SK-N-MC (cell line): ENCODE measurements around the gene SAMD8.

Experiments
- EZH2 ChIP-seq: fragments of 200-600 bp; sonication (generic); IDR thresholded peaks from one replicate; pipeline ENCODE4 v1.6.1; 2017; ENCODE audit warnings: antibody characterized with exemption
- POLR2AphosphoS5 ChIP-seq: IDR thresholded peaks from 2 replicates; pipeline ENCODE4 v1.6.1; 2012; ENCODE audit warnings: mild to moderate bottlenecking, low read depth, low read length, borderline replicate concordance

DNA sequence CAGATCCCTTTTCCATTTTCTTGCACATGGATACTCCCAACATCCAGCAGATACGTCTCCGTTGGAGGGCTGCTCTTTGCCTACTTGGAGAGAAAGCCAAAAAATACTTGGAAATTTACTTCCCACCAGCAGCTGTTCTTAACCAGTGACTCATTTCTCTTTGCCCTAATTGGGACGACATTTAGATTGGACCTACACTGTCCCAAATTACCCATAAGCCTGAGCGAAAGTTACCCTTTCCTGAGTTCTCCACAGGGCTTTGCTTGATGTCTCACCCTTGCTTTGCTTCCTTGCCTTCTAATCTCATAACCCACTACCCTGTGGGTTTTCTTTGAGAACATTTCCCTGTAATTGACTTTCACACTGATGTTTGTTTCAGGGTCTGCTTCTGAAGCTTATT, 48.1 kb downstream of the SAMD8 start:
- TF ChIP-seq EZH2 (no peak), POLR2AphosphoS5 (no peak)
